OCI-LY7 (cell line): ENCODE results near the gene GLIPR2.

Source experiments
- CTCF ChIP-seq: fragments of 200-600 bp; sonication (generic); conservative IDR thresholded peaks from 2 replicates; pipeline ENCODE4 v1.5.1; 2014; ENCODE audit warnings: mild to moderate bottlenecking, antibody characterized with exemption, low read length, moderate library complexity, mixed read lengths
- EZH2phosphoT487 ChIP-seq: fragments of 200-600 bp; sonication (generic); IDR thresholded peaks from 2 replicates; pipeline ENCODE4 v1.6.1; 2018; ENCODE audit warnings: low read depth, borderline replicate concordance, mild to moderate bottlenecking, mixed run types, antibody characterized with exemption, low read length, moderate library complexity, mixed read lengths

- TF ChIP-seq CTCF: no peak
- TF ChIP-seq EZH2phosphoT487: no peak
Observed at GRCh38 chr9:36120705-36121104, 15.8 kb upstream of the GLIPR2 start.
